Right lung (tissue), 5 donors: ENCODE measurements around the gene SOX8. TPM values are rescaled to one million over a fixed set of nuclear protein-coding genes. Genes with fewer than 3 reads are reported as not detected.
"Not testable (repeated sequence)": the region's sequence is repeated elsewhere in the genome, so short reads cannot be mapped to it uniquely, and the experiment has no call there.

Experiments
- DNase-seq, 2 donors: peaks; one replicate each; pipeline ENCODE4 v3.0.0-alpha.2; 2013
- polyA plus RNA-seq, 5 donors: library from polyadenylated mRNA; unstranded; fragments of 120-200 nt; gene quantifications; one replicate each; pipeline versions ENCODE4 v1.2.1 to v1.2.3, GENCODE V29; 2013; ENCODE audit warnings: inconsistent platforms in 1 of 5, low replicate concordance in 1 of 5; ENCODE audit not compliant: insufficient read length in 5 of 5, insufficient read depth in 1 of 5

The SOX8 gene
- polyA plus RNA-seq, 5 donors, result 1.9 to 6.5 (median 2.8) TPM

DNA sequence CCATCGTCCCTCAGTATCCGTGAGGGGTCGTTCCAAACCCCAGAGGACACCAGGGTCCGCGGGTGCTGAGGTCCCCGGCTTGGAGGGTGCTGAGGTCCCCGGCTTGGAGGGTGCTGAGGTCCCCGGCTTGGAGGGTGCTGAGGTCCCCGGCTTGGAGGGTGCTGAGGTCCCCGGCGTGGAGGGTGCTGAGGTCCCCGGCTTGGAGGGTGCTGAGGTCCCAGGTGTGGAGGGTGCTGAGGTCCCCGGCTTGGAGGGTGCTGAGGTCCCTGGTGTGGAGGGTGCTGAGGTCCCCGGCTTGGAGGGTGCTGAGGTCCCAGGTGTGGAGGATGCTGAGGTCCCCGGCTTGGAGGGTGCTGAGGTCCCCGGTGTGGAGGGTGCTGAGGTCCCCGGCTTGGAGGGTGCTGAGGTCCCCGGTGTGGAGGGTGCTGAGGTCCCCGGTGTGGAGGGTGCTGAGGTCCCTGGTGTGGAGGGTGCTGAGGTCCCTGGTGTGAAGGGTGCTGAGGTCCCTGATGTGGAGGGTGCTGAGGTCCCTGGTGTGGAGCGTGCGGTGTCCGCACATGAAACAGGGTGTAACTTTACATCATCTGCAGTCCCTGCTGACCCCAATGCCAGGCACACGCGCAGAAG lies 43.7 kb downstream of the SOX8 start:
- DNase-seq, result not testable (repeated sequence)

DNA sequence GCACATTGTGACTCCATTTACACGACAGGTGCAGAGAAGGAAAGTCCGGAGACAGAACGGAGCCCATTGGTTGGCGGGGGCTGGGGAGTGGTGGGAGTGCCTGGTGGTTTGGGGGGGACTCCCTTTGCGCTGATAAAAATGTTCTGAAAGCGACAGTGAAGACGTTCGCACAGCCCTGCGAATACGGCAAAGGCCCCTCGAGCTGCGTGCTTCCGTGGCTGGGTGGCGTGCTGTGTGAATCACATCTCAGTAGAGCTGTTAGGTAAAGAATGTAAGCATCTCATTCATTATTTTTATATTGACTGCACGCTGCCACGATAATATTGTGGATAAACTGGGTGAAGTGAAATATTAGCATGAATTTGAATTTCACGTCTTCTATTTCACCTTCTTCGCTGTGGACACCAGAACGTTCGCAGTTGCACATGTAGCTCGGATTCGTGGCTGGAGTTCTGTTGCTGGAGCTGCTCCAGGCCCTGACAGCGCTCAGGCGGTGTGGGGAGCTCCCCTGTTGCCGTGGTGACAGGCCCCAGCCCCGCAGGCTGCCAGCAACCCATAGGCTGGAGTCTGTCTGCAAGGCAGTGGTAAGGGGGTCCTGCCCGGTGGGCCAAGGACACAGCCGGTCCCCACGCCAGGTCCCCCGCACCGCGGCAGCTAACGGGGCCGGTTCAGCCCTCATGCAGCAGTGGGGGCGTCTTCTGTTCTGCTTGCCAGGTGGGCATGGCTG lies 44.6 kb downstream of the SOX8 start:
- DNase-seq, result no peak

DNA sequence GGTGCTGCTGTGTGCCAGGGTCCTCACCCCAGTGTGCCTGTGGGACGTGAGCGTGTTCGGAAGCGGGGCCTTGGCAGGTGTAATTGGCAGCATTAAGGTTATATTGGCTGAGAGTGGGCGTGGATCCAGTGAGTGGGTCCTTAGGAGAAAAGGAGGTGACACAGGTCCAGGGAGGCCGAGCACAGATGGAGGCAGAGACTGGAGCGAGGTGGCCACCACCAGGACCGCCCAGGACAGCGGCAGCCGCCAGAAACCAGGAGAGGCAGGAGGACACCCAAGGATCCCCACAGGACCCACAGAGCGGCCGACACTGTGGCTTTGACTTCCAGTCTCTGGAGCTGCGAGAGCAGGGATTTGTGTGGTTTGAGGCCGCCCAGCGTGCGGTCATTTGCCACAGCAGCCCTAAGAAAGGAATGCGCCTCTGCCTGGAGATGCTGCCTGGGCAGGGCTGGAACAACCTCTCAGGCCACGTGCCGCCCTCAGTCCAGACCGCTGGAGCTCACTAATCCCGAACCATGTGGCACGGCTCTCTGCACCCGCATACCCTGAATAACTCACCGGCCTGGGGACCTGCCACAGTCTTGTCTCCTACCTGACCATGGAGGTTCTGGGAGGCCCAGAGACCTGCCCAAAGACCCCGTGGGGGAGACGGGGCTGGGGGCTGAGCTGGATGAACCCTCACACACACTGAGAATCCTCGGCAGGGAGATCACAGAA lies 45.4 kb downstream of the SOX8 start:
- no peak for DNase-seq

DNA sequence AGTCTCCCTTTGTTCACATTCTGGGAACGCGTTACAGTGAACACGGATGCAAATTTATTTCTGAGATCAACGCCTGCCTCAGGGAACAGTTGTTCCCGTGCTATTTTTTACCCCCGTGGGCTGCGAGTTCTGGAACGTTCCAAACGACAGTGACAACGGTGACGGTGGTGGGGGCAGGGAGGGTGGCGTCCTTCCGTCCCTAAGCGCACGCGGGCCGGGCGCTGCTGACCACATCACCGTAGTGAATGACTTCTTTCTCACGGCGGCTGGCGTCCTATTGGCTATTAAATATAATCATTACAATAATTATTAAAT lies 45.9 kb downstream of the SOX8 start:
- no peak for DNase-seq

DNA sequence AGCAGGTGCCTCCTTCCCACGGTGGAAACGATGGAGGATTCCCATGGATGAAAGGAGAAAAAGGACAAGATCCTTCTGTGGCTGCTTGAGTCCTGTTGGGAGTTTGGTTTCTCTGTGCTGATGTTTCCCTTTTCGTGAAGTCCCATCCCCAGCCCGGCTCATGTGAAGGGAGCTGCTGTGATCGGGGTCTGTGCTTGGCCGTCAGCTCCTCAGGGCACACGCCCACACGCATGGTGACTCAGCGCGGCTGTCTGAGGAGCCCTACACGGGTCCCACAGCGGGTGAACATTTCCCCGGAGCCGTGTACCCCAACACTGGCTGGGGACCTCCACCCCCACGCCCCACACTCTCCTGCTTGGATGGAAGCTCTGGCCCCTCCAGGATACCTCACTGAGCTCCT lies 46.5 kb downstream of the SOX8 start:
- no peak for DNase-seq

DNA sequence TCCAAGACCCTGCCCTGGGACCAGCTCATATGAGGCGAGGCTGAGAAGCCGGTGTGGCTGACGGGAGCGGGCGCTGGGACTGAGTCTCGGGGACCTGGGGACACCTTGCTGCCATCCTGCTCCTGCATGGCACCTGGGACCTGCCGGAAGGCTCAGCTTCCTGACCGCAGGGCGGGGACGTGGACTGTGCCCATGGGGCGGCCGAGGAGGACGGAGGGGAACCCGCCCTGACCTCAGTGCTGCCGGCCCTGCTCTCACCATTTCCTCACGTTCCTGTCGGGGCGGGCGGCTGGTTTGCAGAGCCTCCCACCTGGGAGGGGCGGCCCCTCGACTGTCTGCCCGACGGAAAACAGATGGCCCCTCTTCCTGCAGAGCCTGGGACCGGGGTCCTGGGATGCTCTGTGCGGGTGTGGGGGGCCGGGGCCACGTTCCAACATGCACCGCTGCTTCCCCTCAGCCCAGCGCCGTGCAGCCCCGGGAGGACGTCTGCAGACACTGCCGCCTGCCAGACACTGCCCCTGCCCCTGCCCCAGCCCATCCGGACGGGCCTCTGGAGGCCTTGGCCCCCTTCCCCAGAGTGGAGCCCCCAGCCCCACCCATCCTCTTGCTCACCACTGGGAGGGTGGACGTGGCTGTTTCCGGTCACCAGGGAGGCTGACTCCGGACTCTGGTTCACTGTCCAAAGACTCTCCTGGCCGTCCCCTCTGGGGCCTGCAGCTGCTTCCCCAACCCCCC lies 47.1 kb downstream of the SOX8 start:
- no peak for DNase-seq

DNA sequence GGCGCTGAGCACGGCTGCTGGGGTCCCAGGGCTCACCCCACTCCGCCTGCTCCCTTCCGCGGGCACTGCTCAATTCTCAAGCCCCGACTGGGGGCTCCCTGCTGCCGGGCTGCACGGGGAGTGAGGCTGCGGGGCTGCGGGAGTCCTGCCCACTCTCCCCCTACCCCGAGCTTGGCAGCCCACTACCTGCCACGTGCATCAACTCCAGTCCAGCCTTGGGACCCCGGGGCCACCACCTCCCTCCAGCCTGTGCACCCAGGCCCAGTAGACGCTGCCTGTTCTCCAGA lies 47.6 kb downstream of the SOX8 start:
- no peak for DNase-seq

DNA sequence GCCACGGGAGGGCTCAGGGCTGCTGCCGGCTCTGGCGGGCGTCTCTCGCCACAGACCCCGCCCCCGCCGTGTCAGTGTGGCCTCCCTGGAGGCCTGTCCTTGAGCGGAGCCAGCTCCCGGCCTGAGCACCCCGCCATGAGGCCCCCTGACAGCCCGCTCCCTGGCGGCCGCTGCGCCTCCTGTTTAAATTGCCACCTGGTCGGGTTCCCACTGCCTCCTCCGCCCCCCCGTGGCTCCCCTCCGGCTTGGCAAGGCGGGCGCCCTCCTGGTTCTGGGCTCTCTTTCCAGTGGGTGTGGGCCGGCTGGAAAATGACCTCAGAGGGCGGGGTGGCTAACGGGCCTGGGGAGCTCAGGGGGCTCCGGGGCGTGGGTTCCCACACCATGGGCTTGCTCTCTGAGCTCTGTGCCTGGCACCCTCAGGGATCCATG lies 48.9 kb downstream of the SOX8 start:
- no peak for DNase-seq

DNA sequence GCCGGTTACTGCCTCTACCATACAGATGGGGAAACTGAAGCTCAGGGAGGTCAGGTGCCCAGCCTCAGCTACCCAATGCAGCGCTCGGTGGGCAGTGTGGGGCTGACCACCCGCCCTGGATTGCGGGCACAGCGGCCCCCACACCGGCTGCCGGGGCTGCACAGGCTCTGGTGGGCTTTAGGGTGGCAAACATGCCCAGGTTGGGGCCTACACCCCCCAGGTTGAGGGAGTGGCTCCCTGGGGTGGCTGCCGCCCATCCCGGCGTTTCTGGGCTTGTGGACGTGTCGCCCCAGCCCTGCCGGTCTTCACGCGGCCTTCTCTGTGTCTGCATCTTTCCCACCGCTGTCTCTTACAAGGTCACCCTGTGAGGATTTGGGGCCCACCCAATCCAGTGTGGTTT lies 50.1 kb downstream of the SOX8 start:
- DNase-seq, result no peak

DNA sequence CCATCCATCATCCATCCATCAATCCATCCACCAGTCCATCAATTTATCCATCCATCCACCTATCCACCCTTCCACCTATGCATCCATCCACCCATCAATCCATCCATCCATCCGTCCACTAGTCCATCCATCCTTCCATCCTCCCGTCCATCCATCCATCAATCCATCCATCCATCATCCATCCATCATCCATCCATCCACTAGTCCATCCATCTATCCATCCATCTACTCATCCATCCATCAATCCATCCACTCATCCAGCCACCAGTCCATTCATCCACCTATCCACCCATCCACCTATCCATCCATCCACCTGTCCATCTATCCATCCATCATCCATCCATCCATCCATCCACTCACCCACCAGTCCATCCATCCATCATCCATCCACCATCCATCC lies 51.0 kb downstream of the SOX8 start:
- DNase-seq, result no peak

DNA sequence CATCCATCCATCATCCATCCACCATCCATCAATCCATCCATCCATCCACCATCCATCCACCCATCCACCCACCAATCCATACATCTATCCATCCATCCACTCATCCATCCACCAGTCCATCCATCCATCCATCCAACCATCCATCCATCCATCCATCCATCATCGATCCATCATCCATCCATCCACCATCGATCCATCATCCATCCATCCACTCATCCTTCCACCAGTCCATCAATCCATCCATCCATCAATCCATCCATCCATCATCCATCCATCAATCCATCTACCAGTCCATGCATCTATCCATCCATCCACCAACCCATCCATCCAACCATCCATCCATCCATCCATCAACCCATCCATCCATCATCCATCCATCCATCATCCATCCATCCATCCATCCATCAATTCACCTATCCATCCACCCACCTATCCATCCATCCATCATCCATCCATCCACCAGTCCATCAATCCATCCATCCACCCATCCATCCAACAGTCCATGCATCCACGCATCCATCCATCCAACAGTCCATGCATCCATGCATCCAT lies 51.6 kb downstream of the SOX8 start:
- DNase-seq, result no peak

DNA sequence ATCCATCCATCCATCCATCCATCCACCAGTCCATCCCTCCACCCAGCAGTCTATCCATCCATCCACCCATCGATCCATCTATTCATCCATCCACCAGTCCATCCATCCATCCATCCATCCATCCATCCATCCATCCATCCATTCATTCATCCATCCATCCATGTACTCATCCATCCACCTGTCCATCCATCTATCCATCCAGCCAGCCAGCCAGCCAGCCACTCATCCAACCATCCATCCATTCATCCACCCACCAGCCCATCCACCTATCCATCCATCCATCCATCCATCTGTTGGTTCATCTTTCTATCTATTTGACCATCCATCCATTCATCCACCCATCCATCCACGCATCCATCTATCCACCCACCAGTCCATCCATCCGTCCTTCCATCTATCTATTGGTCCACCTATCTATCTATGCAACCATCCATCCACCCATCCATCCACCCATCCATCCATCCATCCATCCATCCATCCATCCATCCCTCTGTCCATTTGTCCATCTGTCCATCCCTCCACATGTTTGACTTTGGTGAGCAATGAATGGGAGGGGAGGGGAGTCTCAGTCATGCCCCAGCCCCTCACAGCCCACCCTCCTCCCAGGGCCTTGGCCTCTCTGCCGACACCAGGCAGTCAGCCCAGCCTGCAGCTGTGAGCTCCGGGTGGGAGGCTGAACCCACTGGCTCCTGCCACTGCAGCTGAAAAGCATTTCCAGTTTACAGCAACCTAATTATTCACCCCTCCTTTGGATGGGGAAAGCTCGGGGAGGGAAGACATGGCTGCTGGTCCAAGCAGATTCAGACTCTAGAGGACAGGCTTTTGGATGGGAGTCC lies 52.9 kb downstream of the SOX8 start:
- DNase-seq, result no peak

DNA sequence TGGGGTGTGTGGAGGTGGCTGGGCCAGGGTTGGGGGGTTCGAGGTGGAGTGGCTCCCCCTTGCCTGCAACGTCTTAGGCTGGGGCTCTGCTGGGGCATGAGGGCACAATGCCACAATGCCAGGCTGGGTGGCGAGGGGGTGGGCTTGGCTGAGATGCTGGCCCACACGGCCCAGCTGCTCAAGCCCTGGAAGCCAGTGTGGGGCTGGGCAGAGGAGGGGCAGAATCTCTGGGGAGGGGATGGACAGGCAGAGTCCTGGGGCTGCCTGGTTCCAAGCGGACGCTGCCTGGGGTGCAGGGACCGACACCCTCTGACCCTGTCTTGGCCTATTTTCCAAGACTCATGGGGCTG lies 53.5 kb downstream of the SOX8 start:
- no peak for DNase-seq

DNA sequence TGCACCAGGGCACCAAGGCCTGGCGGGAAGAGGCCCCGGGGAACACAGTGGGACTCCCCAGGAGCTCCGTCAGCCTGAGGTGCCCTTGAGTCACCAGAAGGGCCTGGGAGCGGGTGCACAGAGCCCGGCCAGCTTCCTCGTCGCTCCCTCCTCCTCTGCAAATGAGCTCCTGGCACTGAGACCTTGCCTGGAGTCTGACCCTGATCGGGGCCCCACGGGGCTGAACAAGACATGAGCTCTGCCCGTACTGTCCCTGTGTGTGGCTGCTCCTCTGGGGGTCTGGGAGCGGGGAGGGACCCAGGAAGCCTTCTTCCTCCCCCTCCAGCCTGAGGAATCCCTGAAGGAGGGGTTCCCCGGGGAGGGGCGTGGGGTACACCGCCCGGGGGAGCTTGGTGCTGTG lies 54.6 kb downstream of the SOX8 start:
- no peak for DNase-seq

Other genes starting within 250 kb of the SOX8 start
- gene CIAO3, start 240.8 kb upstream of the SOX8 start, polyA plus RNA-seq, result 10 to 100 TPM; 16.2 to 25.7 (median 16.8) TPM
- gene MSLN, start 221.0 kb upstream of the SOX8 start, polyA plus RNA-seq, result 10 to 100 TPM in 4 of 5 donors, 1 to 10 TPM in 1; 9.5 to 33.2 (median 18.5) TPM
- gene RPUSD1, start 193.4 kb upstream of the SOX8 start, polyA plus RNA-seq, result 10 to 100 TPM in 3 of 5 donors, 1 to 10 TPM in 2; 8.3 to 19.2 (median 10.4) TPM
- gene CHTF18, start 193.2 kb upstream of the SOX8 start, polyA plus RNA-seq, result 10 to 100 TPM; 16.8 to 31.0 (median 25.2) TPM
- gene GNG13, start 181.0 kb upstream of the SOX8 start, polyA plus RNA-seq, result under 1 TPM in 1 of 5 donors, not detected in 4; 0.10 TPM
- 10 to 100 TPM; 13.8 to 22.3 (median 20.2) TPM for gene LMF1, start 10.8 kb upstream of the SOX8 start, polyA plus RNA-seq
- gene SSTR5, start 91.0 kb downstream of the SOX8 start, polyA plus RNA-seq, result under 1 TPM in 1 of 5 donors, not detected in 4; 0.08 TPM
- under 1 TPM in 4 of 5 donors, not detected in 1; 0.06 to 0.26 (median 0.24) TPM for gene C1QTNF8, start 114.5 kb downstream of the SOX8 start, polyA plus RNA-seq
- 1 to 10 TPM; 3.1 to 9.3 (median 4.7) TPM for gene CACNA1H, start 171.3 kb downstream of the SOX8 start, polyA plus RNA-seq
- gene TPSG1, start 243.5 kb downstream of the SOX8 start, polyA plus RNA-seq, result under 1 TPM in 4 of 5 donors, not detected in 1; 0.29 to 0.60 (median 0.37) TPM
- gene TPSB2, start 248.4 kb downstream of the SOX8 start, polyA plus RNA-seq, result under 1 TPM in 3 of 5 donors, not detected in 2; 0.13 to 0.19 (median 0.19) TPM